ENCODE data around the gene SAMM50.
A peak's percentile ranks its signal among the peaks of the same experiment; 100 is the strongest.

The SAMM50 gene

DNA sequence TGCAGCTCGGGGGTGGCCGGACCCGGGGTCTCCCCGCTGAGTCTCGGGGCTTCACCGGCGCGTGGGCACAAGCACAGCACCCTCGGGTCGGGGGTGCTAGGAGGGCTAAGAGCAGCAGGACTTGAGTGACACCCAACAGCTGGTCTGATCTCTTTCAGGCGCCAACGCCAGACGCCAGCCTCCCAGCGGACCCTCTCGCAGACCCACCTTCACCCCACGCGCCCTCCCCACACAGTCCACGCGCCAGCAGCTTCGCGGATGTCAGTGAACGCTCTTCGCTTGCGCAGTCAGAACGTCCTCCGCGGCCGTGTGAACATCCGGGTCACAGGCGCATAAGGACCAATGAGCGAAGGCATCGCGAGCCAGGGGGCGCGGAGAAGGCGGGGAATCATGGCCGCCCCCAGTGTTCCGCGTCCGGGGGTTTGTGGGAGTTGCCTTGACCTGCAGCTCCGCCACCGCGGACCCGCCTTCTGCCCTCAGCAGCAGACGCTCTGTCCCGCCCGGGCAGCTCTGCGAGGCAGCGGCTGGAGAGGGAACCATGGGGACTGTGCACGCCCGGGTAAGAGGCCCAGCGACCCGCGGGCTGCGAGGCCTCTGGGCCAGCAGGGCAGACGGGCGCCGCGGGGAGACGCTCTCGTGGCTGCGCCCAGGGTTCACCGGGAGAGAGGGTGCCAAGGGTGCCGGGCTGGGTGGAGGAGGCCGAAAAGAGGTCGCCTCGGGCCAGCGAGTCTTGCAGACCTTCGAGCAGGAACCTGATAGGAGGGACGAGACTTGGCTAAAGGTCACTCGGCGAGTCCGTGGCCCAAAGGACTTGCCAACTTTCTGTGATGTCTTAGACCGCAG, at the start of gene SAMM50:
SAMM50 (plus strand) TSS at position 403 of the 843 bp plus-strand sequence; CDS start at position 539, 136 bp downstream.
- peak; percentile 89 for DNase-seq

DNA sequence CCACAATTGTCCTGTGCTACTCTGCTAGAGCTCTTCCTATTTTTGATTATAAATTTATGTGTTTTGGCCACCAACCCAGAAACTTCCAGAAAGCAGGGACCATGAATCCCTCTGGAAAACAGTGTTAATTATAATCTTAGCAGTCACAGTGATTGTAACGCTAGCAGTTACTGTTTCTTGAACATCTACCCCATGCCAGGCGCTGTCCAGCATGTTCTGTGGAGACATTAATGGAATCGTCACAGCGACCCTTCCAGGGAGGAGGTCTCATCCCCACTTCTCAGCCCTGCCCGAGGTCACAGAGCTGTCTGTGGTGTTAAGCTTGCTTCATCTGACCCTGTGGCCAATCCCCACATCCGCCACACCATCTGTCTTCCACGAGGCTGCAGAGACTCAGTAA, 49.6 kb upstream of the SAMM50 start:
- DNase-seq = no peak

DNA sequence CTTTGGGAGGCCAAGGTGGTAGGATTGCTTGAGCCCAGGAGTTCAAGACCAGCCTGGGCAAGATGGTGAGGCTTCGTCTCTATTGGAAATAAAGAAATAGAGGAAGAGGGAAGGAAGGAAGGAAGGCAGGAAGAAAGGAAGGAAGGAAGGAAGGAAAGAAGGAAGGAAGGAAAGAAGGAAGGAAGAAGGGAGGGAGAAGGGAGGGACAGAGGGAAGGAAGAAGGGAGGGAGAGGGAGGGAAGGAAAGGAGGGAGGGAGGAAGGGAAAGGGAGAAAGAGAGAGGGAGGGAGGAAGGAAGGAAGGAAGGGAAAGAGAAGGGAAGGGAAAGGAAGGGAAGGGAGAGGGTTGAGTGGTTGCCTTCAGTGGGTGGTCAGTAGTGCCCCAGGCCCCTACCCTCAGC, 45.5 kb upstream of the SAMM50 start:
- DNase-seq = no peak

DNA sequence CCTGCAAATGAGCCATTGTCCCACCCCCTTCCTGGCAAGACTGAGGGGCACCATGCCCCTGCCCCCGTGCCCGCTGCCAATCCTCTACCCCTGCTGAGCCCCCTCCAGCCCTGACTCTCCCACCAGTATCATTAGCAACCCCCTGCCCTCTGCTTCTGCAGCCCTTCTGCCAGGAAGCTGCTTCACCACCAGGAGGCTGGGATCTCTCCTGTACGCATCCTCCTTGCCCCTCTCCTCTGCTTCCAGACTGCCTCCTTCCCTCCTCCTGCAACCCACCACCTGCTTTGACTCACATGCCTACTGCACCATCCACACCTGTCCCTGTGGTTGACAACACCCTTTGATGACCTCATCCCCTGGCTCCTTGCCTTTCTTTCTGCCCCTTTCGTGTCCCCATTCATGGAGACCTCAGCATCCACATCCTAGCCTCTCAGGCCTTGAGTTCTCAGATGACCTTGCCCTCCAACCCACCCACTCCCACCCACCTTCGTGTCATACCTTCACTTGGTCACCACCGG, 45.0 kb upstream of the SAMM50 start:
- DNase-seq = no peak

DNA sequence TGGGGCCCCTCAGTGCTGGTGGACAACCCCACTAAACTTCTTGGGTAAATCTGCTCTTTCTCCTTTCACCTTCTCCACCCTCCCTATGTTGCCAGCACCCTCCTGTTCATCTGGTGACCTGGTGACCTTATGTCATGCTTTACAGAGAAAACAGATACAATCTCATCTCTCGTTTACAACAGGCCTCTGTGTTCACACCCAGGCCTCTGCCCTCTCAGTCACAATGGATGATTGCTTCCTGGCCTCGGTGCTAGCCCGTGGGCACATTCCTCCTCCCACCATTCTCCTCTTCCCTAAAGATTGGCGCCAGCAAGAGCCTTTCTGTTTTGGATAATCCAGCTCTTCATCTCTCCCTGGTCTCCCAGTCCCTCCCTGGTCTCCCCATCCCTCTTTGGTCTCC, 43.9 kb upstream of the SAMM50 start:
- no peak for DNase-seq

DNA sequence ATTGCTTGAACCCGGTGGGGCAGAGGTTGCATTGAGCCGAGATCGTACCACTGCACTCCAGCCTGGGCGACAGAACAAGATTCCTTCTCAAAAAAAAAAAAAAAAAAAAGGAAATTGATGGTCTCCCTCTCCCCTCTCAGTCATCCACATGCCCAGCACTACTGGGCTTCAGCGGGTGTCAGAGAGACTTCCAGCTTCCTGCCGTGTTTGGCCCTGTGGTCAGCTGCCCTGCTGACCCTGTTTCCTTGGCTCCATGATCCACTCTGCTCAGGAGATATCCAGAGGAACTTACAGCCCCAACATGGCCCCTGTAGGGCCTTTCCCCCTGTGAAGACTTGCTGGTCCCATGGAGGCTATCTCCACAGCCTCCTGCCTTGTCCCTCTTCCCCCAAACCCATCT, 37.7 kb upstream of the SAMM50 start:
- DNase-seq = no peak

DNA sequence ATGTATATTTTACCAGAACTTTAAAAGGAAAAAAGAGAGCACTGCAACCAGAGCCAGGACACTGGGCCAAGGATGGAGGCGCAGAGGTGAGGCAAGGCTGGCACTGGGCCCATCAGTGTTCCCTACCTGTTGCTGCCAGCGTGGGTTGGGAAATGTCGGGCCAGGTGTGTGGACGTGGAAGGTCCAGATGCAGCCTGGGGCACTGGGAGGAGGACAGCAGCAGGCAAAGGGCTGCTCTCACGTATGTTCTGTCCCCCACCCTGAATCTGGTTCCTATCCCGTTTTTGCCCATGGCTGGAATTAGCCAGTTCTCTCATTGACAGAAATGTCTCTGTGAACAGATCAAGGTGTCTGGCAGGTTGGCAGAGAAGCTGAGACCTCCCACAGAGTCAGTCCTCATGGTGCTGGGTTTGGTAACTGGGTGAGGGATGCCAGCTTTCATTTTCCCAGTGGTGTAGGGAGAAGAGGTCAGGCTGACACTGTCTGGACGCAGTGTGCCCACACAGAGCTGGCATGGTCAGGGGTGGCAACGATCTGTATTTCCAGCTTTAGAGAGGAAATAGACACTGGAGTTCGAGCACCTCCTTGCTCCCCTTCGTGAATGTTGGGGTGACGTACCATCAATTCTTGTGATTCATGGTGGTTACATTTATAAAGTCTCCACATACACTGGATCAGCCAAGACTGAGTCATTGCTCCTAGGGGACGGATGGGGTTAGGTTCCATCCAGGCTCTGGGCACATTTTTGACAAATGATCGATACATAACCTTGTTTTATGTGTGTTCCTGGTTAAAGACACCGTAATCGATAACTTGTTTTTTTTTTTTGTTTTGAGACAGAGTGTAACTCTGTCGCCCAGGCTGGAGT, 35.9 kb upstream of the SAMM50 start:
- no peak for DNase-seq

DNA sequence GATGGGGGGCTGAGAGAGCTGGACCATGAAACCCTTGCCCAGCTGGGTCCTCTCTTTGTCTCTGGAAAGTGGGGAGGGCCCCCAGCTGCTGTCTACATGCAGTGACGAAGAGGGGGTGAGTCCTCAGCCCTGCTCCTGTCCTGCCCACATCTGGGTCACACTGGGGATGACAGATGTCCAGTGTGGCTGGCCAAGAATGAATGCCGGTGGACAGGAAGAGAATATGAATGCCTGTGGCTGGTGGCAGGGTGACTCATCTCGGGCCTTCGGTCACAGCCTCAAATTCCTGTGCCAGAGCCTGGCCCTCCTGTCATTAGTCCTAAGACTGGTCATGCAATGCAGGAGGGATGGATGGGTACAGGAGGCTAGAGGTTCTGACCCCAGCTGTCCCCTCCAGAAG, 33.9 kb upstream of the SAMM50 start:
- no peak for DNase-seq

DNA sequence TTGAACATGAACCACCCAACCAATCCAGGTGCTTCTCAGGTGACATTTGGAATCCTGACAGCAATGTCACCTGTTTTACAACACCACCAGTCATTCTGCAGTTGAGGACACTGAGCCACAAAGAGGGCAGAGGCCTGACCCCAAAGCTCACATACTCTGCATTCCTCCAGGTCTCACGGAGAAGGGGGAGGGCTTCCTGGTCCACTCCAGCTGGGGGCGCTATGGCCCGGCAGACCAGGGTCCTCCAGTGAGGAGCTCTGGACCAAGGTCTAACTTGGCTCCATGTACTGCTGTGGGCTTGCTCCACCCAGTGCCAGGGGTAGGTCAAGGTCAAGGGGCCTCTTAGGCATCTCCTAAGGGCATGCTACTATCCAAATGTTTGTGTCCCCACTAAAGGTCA, 33.1 kb upstream of the SAMM50 start:
- no peak for DNase-seq

DNA sequence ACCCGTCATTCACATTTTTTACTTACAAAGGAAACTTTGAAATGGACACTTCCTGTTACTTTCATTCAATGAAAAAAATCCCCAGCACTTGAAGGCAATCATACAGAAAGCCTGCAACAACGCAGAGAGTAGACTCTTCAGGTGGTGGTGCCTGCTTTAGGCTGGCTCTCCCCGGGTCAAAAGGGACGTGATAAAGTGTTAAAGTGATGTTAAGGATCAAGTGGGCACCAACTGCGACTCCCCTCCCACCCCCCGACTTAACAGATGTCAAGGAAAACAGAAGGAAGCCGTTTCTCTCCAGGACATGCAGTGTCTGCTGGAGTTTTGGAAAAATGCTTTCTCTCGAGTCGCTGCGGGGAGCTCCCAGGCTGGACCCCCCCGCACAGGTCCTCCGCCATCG, 32.1 kb upstream of the SAMM50 start:
- DNase-seq = no peak

DNA sequence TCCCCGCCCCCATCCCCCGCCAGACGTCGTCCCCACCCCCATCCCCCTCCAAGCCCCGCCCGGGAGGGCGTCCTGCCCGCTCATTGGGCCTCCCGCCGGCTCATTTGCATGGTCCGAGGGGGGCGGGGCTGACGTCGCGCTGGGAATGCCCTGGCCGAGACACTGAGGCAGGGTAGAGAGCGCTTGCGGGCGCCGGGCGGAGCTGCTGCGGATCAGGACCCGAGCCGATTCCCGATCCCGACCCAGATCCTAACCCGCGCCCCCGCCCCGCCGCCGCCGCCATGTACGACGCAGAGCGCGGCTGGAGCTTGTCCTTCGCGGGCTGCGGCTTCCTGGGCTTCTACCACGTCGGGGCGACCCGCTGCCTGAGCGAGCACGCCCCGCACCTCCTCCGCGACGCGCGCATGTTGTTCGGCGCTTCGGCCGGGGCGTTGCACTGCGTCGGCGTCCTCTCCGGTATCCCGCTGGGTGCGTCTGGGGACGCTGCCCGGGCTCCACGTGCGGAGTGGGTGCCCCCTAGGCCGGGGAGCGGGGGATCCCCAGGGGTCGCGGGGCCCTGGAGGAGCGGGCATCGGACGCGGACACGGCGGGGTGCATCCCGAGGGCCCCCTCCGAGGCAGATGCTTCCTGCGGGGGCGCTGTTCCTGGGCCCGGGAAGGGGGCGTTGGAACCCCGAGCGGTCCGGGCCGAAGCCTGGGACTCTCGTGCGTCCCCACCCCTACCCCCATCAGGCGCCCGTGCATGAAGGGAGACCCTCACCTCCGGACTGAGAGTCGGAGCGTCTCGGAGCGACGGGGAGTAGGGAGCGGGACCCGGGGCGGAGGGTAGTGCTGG, 31.4 kb upstream of the SAMM50 start, which contains the start of gene PNPLA3:
PNPLA3 (plus strand) TSS at position 175 of the 834 bp plus-strand sequence; CDS start at position 282, 107 bp downstream.
- peak; percentile 70 for DNase-seq

DNA sequence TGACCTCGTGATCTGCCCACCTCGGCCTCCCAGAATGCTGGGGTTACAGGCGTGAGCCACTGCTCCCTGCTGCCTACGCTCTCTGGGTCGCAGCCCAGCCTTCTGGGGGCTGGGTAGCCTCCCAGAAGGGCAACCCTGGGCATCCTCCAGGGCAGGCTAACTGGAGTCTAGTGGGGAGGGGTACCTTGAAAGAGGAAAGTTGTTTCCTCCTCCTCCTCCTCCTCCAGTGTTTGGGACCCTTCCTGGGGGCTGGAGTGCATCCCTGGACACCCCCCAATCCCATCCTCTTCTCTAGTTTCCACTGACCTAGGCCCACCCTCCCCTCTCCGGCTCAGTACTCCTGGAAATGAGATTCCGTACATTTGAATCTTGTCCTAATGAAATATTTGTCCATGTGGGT, 30.4 kb upstream of the SAMM50 start:
- DNase-seq = no peak

DNA sequence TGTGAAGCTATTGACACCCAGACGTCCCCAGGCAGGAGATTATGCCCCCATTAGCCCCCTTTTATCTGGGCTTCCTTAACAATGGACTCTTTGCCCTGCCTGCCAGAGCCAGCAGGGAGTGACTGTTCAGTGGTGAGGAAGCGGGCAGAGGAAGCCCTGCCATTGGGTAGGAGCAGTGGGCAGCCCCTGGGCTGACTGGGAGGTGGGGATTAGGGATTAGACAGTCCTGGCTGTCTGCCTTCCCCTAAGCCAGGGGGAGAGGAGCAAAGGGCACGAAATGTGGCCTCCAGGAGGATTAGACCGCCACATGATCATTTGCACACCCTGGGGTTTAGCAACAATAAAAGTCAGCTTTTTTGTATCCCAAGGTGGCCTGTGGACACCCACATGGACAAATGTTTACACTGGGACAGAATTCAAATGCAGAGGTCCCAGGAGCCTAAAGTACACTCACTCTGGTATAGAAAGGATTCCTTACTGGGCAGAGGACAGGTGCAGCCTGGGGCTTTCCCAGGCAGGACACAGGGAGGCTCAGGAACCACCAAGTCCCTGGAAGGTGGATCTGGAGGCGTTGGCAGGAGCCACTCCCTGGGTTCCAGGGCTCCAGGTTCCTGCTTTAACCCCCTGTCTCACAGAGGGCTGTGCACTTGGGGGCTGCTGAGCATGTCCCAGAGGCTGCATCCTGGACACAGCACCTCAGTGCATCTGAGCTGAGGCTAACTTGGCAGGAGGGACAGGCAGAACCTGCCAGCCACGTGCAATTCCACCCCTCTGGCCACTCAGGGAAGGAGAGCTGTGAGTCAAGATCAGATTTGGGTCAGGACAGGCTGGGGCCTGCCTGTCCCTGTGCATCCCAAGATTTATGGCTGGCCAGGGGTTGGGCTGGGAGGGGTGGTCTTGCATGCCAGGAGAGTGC, 29.6 kb upstream of the SAMM50 start:
- no peak for DNase-seq

DNA sequence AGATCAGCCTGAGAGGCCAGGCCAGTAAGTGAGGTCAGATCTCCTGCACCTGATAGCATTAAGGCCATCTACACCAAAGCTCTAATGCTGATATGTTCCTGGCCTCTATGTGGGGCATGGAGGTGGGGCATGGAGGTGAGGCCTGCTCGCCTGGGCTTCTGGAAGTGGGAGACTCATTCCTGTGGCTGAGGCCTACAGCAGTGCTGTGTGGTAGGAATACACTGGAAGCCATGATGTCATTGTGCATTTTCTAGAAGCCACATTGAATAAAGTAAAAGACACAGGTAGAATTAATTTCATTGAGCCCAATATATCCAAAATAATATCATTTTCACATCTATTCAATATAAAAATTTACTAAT, 28.9 kb upstream of the SAMM50 start:
- DNase-seq = no peak

DNA sequence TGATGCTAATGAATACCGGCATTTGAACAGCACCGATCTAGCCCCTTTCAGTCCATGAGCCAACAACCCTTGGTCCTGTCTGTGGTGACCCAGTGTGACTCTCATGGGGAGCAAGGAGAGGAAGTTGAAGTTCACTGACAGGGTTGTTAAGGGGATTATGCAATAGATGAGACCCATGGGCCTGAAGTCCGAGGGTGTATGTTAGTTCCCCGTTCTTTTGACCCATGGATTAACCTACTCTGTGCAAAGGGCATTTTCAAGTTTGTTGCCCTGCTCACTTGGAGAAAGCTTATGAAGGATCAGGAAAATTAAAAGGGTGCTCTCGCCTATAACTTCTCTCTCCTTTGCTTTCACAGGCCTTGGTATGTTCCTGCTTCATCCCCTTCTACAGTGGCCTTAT, 26.8 kb upstream of the SAMM50 start:
- no peak for DNase-seq

DNA sequence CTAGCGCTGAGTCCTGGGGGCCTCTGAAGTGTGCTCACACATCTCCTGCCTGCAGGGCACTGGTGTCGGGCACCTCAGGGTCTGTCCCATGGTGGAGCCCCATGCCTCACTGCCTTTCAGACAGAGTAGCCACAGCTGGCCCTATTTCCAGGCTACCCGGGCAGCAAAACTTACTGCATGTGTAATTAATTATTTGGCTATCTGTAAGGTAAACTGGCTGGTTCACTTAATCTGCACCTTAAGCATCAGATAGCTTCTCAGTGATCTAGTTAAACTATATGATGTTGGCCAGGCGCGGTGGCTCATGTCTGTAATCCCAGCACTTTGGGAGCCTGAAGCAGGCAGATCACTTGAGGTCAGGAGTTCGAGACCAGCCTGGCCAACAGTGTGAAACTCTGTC, 26.3 kb upstream of the SAMM50 start:
- DNase-seq = no peak

DNA sequence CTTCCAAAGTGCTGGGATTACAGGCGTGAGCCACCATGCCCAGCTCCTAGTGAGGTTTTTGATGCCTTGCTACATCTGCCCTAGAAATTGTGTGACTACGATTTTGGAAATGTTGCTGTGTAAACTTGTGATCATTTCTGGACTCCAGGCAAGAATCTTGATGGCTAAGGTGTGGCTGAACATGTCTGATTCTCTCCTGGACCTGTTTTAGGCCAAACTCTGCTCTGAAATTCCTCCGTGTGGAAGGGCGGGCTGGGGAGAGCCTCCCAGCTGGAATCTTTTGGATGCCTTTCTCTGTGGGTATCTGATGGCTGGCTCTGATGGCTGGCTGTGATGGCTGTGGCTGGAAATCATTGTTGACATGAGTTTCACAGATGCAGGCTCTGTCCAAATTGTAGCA, 23.5 kb upstream of the SAMM50 start:
- no peak for DNase-seq

DNA sequence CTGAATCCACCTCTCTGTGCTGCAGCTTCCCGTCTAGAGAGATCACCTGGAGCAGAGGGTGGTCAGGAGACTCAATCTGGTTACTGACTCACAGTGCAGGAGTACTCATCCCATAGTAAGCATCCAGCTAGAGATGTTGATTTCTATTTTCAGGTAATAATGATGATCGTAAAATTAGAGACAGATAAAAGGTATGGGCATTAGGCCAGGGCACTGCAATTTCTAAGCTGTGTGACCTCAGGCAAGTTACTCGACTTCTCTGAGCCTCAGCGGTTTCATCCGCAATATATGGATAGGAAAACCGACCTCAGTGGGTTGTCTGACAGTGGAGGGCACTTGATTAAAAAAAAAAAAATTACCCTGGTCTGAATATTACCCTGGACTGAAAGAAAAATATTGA, 13.8 kb upstream of the SAMM50 start:
- DNase-seq = no peak

DNA sequence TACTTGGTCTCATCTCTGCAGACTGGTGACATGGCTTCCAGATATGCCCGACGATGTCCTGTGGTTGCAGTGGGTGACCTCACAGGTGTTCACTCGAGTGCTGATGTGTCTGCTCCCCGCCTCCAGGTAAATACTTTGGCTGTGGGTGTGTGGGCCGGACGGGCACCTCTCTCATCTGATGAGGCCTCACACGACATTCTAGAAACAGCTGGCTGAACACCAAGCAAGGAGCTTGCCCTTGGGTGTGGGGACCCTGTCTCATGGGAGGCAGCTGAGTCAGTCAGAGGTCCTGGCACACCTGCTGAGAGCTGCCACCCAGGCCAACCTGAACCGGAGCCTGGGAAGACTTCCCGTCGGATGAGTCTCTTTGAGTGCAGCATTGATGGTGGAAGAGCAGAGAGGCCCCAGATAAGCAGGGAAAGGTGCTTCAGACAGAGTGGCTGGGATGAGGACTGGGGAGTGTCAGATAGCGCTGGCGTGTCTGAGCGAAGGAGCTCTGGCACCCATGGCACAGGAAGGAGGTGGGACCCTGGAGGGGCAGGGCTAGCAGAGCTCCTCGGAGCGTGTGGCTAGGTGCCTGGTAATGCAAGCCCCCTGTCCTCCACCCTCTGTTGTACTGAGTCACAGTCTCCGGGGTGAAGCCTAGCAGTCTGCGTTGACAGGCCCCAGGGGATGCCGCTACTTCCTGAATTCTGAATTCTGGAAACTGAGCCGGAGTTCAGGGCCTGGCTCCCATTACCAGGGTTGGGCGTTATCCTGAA, 10.4 kb upstream of the SAMM50 start:
- DNase-seq = no peak

DNA sequence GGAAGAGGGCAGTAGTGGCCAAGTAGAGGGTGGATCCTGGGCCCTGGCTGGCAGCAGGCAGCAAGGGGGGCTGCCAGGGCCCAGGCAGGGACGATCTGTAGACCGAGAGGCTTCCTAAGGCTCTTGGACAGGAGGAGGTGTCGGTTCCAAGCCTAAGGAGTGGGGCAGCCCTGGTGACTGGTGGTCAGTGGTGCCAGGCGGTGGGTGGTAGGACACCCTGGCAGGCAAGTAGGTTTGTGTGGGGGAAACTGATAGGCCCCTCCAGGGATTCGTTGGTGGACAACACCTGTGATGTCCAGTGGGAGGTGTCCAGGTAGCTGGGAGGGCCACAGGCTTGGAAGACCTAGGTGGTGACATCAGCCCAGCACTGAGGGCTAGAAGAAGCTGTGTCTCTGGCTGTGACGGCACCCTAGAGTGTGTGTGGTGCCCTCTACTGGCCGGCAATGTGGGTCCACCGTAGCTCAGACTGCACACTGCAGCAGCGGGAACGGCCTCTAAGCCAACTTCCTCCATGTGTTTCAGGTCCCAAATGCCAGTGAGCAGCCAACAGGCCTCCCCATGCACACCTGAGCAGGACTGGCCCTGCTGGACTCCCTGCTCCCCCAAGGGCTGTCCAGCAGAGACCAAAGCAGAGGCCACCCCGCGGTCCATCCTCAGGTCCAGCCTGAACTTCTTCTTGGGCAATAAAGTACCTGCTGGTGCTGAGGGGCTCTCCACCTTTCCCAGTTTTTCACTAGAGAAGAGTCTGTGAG, 9.4 kb upstream of the SAMM50 start:
- DNase-seq = peak; percentile 18

DNA sequence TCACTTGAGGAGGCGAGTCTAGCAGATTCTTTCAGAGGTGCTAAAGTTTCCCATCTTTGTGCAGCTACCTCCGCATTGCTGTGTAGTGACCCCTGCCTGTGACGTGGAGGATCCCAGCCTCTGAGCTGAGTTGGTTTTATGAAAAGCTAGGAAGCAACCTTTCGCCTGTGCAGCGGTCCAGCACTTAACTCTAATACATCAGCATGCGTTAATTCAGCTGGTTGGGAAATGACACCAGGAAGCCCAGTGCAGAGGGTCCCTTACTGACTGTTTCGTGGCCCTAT, 8.9 kb upstream of the SAMM50 start:
- DNase-seq = no peak
